GM12891 (cell line): ENCODE data around the gene TMSB15A.

ENCODE experiments used
- PAX5 ChIP-seq: IDR thresholded peaks from 2 replicates; pipeline ENCODE4 v1.6.1; 2011; ENCODE audit warnings: low read length, moderate library complexity, mild to moderate bottlenecking; ENCODE audit not compliant: insufficient read depth, severe bottlenecking
- POLR2A ChIP-seq: IDR thresholded peaks from 2 replicates; pipeline ENCODE4 v1.6.1; 2011; ENCODE audit warnings: low read depth, low read length, control low read depth
- POLR2AphosphoS5 ChIP-seq: IDR thresholded peaks from 2 replicates; pipeline ENCODE4 v1.6.1; 2011; ENCODE audit warnings: low read depth, low read length, control low read depth
- POU2F2 ChIP-seq: IDR thresholded peaks from 2 replicates; pipeline ENCODE4 v1.6.1; 2011; ENCODE audit warnings: low read depth, mild to moderate bottlenecking, control low read depth, low read length, moderate library complexity
- TAF1 ChIP-seq: IDR thresholded peaks from 2 replicates; pipeline ENCODE4 v1.6.1; 2011; ENCODE audit warnings: low read depth, low read length, control low read depth

DNA sequence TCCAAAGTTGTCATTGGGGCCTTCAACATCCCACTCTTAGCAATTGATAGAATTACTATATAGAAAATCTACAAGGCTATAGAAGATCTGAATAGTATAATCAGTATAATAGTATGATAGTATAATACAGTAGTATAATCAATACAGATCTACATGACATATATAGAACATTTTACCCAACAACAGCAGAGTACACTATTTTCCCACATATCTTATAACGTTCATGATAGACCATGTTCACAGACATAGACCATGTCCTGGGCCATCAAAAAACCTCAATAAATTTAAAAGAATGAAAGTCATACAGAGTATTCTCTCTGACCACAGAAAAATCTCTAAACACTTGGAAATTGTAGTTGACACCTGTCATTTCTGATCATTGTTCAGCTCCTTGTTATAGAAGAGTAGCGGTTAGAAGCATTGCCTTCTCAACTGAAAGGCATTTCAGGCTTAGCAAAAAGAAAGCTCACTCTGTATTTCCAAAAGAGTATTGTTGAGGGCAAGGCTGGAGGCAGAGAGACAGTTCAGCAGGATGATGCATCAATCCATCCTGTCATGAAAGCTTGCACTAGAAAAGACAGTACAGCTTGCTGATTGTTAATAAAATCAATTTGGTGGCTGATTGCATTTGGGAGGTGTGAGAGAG lies 44.0 kb upstream of the TMSB15A start:
- TF ChIP-seq TAF1 (no peak), POLR2A (no peak), POLR2AphosphoS5 (no peak), PAX5 (no peak), POU2F2 (no peak)
